Keratinocyte (primary cell): ENCODE data around the gene CPED1. TPM values are rescaled to one million over a fixed set of nuclear protein-coding genes. Genes with fewer than 3 reads are reported as not detected.

Experiments
- DNase-seq: peaks from one replicate; pipeline ENCODE4 v3.0.0-alpha.2; 2011; ENCODE audit warnings: low read depth, missing footprints, low spot score
- FAIRE-seq: peaks from 2 replicates; lab custom pipeline; 2011; peaks lifted over from hg19 to GRCh38; lab: Jason Lieb, UNC
- H2AFZ ChIP-seq: 2 replicates; pipeline ENCODE4 v1.6.0; 2012; ENCODE audit warnings: low read length, control low read depth, inconsistent platforms; ENCODE audit not compliant: control insufficient read depth
- H3K27ac ChIP-seq: 2 replicates; pipeline ENCODE4 v1.5.1; 2011; ENCODE audit warnings: low read length; ENCODE audit not compliant: control insufficient read depth, insufficient read depth
- H3K27me3 ChIP-seq: 3 replicates; pipeline ENCODE4 v1.6.0; 2011; ENCODE audit warnings: low read length; ENCODE audit not compliant: control insufficient read depth, insufficient read depth; ENCODE audit errors: extremely low read depth
- H3K36me3 ChIP-seq, 2 experiments: 2 replicates in 1 of 2; 3 replicates in 1 of 2; pipeline ENCODE4 v1.5.1; 2011; ENCODE audit warnings: low read length in 2 of 2, mild to moderate bottlenecking in 1 of 2; ENCODE audit not compliant: control insufficient read depth in 2 of 2, insufficient read depth in 2 of 2; ENCODE audit errors: extremely low read depth in 1 of 2
- H3K4me1 ChIP-seq: 3 replicates; pipeline ENCODE4 v1.5.1; 2011; ENCODE audit warnings: low read length; ENCODE audit not compliant: control insufficient read depth, insufficient read depth; ENCODE audit errors: extremely low read depth
- H3K4me2 ChIP-seq: 3 replicates; pipeline ENCODE4 v1.6.0; 2011; ENCODE audit warnings: low read depth, low read length; ENCODE audit not compliant: control insufficient read depth, insufficient read depth; ENCODE audit errors: extremely low read depth
- H3K4me3 ChIP-seq, 3 experiments: fragments of 200-600 bp in 1 of 3; sonication (generic) in 1 of 3; 2 replicates in 2 of 3; 3 replicates in 1 of 3; pipeline ENCODE4 v1.5.1; 2011 to 2016; ENCODE audit warnings: low read length in 3 of 3, mild to moderate bottlenecking in 3 of 3, control low read depth in 2 of 3, inconsistent platforms in 1 of 3, low read depth in 1 of 3, mixed read lengths in 1 of 3, mixed run types in 1 of 3, moderate library complexity in 1 of 3; ENCODE audit not compliant: control insufficient read depth in 2 of 3, insufficient read depth in 2 of 3; ENCODE audit errors: extremely low read depth in 1 of 3
- H3K79me2 ChIP-seq: 2 replicates; pipeline ENCODE4 v1.6.0; 2012; ENCODE audit warnings: low read length; ENCODE audit not compliant: control insufficient read depth, insufficient read depth
- H3K9ac ChIP-seq: 3 replicates; pipeline ENCODE4 v1.6.0; 2011; ENCODE audit warnings: low read length; ENCODE audit not compliant: control insufficient read depth, insufficient read depth; ENCODE audit errors: extremely low read depth
- H3K9me1 ChIP-seq: 3 replicates; pipeline ENCODE4 v1.6.0; 2011; ENCODE audit warnings: low read length; ENCODE audit not compliant: control insufficient read depth, insufficient read depth; ENCODE audit errors: extremely low read depth
- H3K9me3 ChIP-seq: 2 replicates; pipeline ENCODE4 v1.5.1; 2012; ENCODE audit warnings: low read depth, low read length; ENCODE audit not compliant: control insufficient read depth
- H4K20me1 ChIP-seq: 3 replicates; pipeline ENCODE4 v1.6.0; 2011; ENCODE audit warnings: low read length; ENCODE audit not compliant: control insufficient read depth, insufficient read depth; ENCODE audit errors: extremely low read depth
- EZH2 ChIP-seq: IDR thresholded peaks from one replicate; pipeline ENCODE4 v1.6.1; 2012; ENCODE audit warnings: inconsistent platforms, mild to moderate bottlenecking, low read length, moderate library complexity
- dilution Hi-C: fragments of 300-500 bp; cut with MboI; formaldehyde crosslinking; loops from one replicate; pipeline ENCODE4 v1.7.0; 2020; ENCODE audit warnings: low sequenced_read_pairs; ENCODE audit not compliant: extremely low pct_ligation_motif_present
- polyA plus RNA-seq, 5 experiments: library from polyadenylated mRNA; depleted of rRNA in 3 of 5; stranded (reverse) in 3 of 5; stranded (forward) in 1 of 5; unstranded in 1 of 5; fragments of >200 nt; gene quantifications; 1 replicate in 1 of 5; 2 replicates in 3 of 5; 3 replicates in 1 of 5; pipeline versions ENCODE4 v1.2.1 to v1.2.3, GENCODE V29; 2011 to 2012; ENCODE audit warnings: missing spikeins in 2 of 5, low read depth in 1 of 5, low replicate concordance in 1 of 5
- TF ChIP-seq, protein P1 (sequence below), 3 experiments: IDR thresholded peaks in 1 of 3; conservative IDR thresholded peaks in 1 of 3; optimal IDR thresholded peaks in 1 of 3; 2 replicates in 2 of 3; 3 replicates in 1 of 3; pipeline versions ENCODE3 to v1.5.1; 2011; ENCODE audit warnings: low read length in 3 of 3, mild to moderate bottlenecking in 3 of 3, moderate library complexity in 2 of 3, control low read depth in 1 of 3, inconsistent platforms in 1 of 3; ENCODE audit not compliant: insufficient read depth in 2 of 3; ENCODE audit errors: extremely low read depth in 1 of 3

CPED1 gene
- polyA plus RNA-seq, 1 donor (not counting 4 experiments of a cell fraction or from before 2014, with no cell fraction given) = 0.62 TPM

DNA sequence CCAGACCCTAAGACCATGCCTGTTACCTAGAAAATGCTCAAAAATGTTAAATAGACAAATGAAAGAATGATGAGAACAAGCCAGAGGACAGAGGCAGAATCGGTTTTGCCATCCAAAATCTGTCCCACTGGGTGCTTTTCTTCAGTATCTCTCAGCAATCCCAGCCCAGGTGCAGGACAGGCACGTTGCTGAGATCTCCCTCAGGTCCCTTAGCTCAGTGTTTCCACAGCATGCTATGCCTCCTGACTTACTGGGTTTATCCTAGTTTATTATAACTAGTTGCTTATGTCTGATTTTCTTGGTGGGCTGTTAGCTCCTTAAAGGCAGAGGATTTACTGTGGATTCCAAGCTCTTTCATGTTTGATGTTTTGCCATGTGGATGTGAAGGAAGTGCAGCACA is 20.3 kb downstream of the CPED1 start:
- TF ChIP-seq, protein P1, sequence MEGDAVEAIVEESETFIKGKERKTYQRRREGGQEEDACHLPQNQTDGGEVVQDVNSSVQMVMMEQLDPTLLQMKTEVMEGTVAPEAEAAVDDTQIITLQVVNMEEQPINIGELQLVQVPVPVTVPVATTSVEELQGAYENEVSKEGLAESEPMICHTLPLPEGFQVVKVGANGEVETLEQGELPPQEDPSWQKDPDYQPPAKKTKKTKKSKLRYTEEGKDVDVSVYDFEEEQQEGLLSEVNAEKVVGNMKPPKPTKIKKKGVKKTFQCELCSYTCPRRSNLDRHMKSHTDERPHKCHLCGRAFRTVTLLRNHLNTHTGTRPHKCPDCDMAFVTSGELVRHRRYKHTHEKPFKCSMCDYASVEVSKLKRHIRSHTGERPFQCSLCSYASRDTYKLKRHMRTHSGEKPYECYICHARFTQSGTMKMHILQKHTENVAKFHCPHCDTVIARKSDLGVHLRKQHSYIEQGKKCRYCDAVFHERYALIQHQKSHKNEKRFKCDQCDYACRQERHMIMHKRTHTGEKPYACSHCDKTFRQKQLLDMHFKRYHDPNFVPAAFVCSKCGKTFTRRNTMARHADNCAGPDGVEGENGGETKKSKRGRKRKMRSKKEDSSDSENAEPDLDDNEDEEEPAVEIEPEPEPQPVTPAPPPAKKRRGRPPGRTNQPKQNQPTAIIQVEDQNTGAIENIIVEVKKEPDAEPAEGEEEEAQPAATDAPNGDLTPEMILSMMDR (optimal IDR thresholded peaks at IDR 0.05 in 1 of 3, IDR thresholded peaks at IDR 0.05 in 1 of 3, conservative IDR thresholded peaks at IDR 0.05 in 1 of 3; ENCODE audit: extremely low read depth in 1 of 3, insufficient read depth in 2 of 3, low read length in 3 of 3) = no peak
- TF ChIP-seq EZH2 = no peak
- no peak overlapping the region for H3K27ac ChIP-seq
- no peak overlapping the region for H3K4me3 ChIP-seq
- no peaks in the 10 kb centered on the region for H3K9me3 ChIP-seq
- H3K27me3 ChIP-seq = no peaks in the 10 kb centered on the region
- no peak overlapping the region for H3K9ac ChIP-seq
- no peaks in the 10 kb centered on the region for H4K20me1 ChIP-seq
- dilution Hi-C loops = no loop called here
- no peaks in the 10 kb centered on the region for H3K36me3 ChIP-seq
- H2AFZ ChIP-seq = no peak overlapping the region
- H3K4me2 ChIP-seq = no peak overlapping the region
- DNase-seq (no peak), FAIRE-seq (no peak)
- no peaks in the 10 kb centered on the region for H3K79me2 ChIP-seq
- no peaks in the 10 kb centered on the region for H3K9me1 ChIP-seq
- no peaks in the 10 kb centered on the region for H3K4me1 ChIP-seq

- no peaks in the 10 kb centered on the region for H3K9me1 ChIP-seq
- no peaks in the 10 kb centered on the region for H3K4me1 ChIP-seq
- H3K27ac ChIP-seq = no peak overlapping the region
- dilution Hi-C loops = no loop called here
- H3K36me3 ChIP-seq = no peaks in the 10 kb centered on the region
- TF ChIP-seq, protein P1 (optimal IDR thresholded peaks at IDR 0.05 in 1 of 3, IDR thresholded peaks at IDR 0.05 in 1 of 3, conservative IDR thresholded peaks at IDR 0.05 in 1 of 3; ENCODE audit: extremely low read depth in 1 of 3, insufficient read depth in 2 of 3, low read length in 3 of 3) = no peak
- no peak for TF ChIP-seq EZH2
- H3K4me3 ChIP-seq = no peak overlapping the region
- H3K9me3 ChIP-seq = no peaks in the 10 kb centered on the region
- no peak overlapping the region for H3K4me2 ChIP-seq
- no peaks in the 10 kb centered on the region for H3K27me3 ChIP-seq
- no peaks in the 10 kb centered on the region for H4K20me1 ChIP-seq
- DNase-seq (no peak), FAIRE-seq (no peak)
- no peak overlapping the region for H3K9ac ChIP-seq
- no peaks in the 10 kb centered on the region for H3K79me2 ChIP-seq
- no peak overlapping the region for H2AFZ ChIP-seq
These were observed 22.9 kb downstream of the CPED1 start for GRCh38 chr7:121011401-121011800.
